Heart left ventricle (tissue), 13 donors: Measurements from ENCODE around the gene MYO16.

ENCODE experiments used
- CTCF ChIP-seq, 12 donors: fragments of 200-600 bp; sonication (generic) in 4 of 12; IDR thresholded peaks; one replicate each; pipeline versions ENCODE4 v1.5.0 to v1.8.0; 2018 to 2022; ENCODE audit warnings: antibody characterized with exemption in 12 of 12, mild to moderate bottlenecking in 5 of 12
- POLR2A ChIP-seq, 2 donors: fragments of 450-650 bp; IDR thresholded peaks; one replicate each; pipeline ENCODE4 v1.6.1; 2017; ENCODE audit warnings: antibody characterized with exemption in 2 of 2, mild to moderate bottlenecking in 2 of 2, moderate library complexity in 2 of 2
- donor health status: ischemic (EF 13 %, LVEDD 7.1; RV severe dilation, severe dysfunction).
- donor health status: DM: no; HTN: yes; CAD: no.
- donor health status: DM: no; HTN: no; CAD: no.
- donor health status: ischemic (EF 25% LVEDD 6.9; RV normal size, moderate dysfunction).
- donor health status: ischemic (EF 25% LVEDD 5.7; RV mildly dilated, moderate dysfunction).
- donor health status: ischemic (EF 35%, LVEDD 5.7; RV mildly dilated, moderate dysfunction).
- donor health status: nonischemic (EF 11% LVEDD 7.7; RV severe dilation, severe dysfunction).
- donor health status: DM: yes; HTN: yes; CAD: no.
- donor health status: PGD.
- donor health status: ischemic (EF 29% LVEDD 5.4; RV normal size, mild dysfunction).
- donor health status: nonischemic (EF 23%, LVEDD 6.1; RV moderate dilation, normal function).

DNA sequence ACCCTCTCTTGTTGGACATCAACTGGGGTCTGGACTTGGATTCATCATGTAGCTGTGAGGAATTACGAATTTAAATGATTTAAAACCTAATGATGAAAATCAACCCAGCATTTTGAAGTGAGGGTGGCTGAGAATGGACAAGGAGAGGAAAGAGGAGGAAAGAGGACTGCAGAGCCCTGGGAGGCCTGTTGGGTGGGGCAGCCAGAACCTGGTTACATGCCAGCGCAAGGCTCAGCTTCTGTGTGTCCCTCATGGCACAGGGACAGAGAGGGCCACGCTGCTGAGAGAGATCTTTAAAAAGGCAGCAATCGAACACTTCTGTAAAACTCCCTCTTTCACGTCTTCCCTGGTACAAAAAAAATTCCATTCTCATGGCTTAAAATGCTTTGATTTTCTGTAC is 292.7 kb downstream of the MYO16 start:
- TF ChIP-seq CTCF (IDR thresholded peaks at IDR 0.05) (no peak), POLR2A (IDR thresholded peaks at IDR 0.05) (no peak)
